Measurements from ENCODE around the gene TMEM80. TPM values are rescaled to one million over a fixed set of nuclear protein-coding genes. Genes with fewer than 3 reads are reported as not detected.

The TMEM80 gene
- total RNA-seq, 1 donor from 2014 or later: 1.3 TPM

- peaks cover 3 to 4% of the 10 kb centered on the region in 2 donors for H3K36me3 ChIP-seq
- no peaks in the 10 kb centered on the region for H3K9me3 ChIP-seq
- no peaks in the 10 kb centered on the region for H3K4me1 ChIP-seq
- intact Hi-C loops (cut with DNase I): no loop called here
- DNase-seq (ENCODE audit: low spot score in 2 of 2): no peak
- H3K27ac ChIP-seq: no peak overlapping the region
- TF ChIP-seq, protein P1, sequence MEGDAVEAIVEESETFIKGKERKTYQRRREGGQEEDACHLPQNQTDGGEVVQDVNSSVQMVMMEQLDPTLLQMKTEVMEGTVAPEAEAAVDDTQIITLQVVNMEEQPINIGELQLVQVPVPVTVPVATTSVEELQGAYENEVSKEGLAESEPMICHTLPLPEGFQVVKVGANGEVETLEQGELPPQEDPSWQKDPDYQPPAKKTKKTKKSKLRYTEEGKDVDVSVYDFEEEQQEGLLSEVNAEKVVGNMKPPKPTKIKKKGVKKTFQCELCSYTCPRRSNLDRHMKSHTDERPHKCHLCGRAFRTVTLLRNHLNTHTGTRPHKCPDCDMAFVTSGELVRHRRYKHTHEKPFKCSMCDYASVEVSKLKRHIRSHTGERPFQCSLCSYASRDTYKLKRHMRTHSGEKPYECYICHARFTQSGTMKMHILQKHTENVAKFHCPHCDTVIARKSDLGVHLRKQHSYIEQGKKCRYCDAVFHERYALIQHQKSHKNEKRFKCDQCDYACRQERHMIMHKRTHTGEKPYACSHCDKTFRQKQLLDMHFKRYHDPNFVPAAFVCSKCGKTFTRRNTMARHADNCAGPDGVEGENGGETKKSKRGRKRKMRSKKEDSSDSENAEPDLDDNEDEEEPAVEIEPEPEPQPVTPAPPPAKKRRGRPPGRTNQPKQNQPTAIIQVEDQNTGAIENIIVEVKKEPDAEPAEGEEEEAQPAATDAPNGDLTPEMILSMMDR (IDR thresholded peaks at IDR 0.05): no peak
- no peaks in the 10 kb centered on the region for H3K27me3 ChIP-seq
- no peak overlapping the region for H3K4me3 ChIP-seq
Measured at GRCh38 chr11:719214-720016, 23.8 kb downstream of the TMEM80 start.

DNA sequence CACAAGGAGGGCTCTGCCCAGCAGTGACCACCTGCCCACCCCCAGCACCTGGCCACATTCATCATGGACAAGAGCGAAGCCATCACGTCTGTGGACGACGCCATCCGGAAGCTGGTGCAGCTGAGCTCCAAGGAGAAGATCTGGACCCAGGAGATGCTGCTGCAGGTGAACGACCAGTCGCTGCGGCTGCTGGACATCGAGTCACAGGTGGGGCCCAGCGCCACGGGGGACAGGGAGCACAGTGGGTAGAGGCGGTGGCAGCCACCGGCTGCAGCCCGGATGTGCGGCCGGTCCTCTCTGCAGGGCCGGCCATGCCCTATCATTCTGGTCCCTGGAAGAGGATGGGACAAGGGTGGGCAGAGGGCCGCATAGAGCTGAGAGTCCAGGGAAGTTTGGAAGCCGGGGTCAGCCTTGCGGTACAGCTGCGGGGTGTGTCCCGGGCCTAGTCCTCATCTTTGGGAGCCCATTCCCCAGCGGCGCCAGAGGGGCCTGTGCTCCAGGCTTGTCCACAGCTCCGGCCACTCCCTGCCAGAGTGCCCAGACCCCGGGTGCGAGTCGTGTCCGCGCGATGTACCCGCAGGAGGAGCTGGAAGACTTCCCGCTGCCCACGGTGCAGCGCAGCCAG, 24.5 kb downstream of the TMEM80 start:
- intact Hi-C loops (cut with DNase I): no loop called here
- H3K36me3 ChIP-seq: peaks cover 3 to 10% of the 10 kb centered on the region in 2 donors
- H3K4me1 ChIP-seq: no peaks in the 10 kb centered on the region
- H3K9me3 ChIP-seq: no peaks in the 10 kb centered on the region
- no peak overlapping the region for H3K27ac ChIP-seq
- H3K4me3 ChIP-seq: no peak overlapping the region
- DNase-seq (ENCODE audit: low spot score in 2 of 2): no peak
- TF ChIP-seq, protein P1 (IDR thresholded peaks at IDR 0.05): no peak
- no peaks in the 10 kb centered on the region for H3K27me3 ChIP-seq

GRCh38 chr11:720642-721246, 25.1 kb downstream of the TMEM80 start:
- intact Hi-C loops (cut with DNase I): no loop called here
- Histone ChIP-seq H3K27me3 (no peaks in the 10 kb centered on the region), H3K4me3 (peak overlapping the region in 1 of 2 donors; percentile 24), H3K36me3 (peaks cover 3 to 10% of the 10 kb centered on the region in 2 donors), H3K4me1 (peaks cover 0 to 2% of the 10 kb centered on the region in 2 donors), H3K9me3 (no peaks in the 10 kb centered on the region), H3K27ac (no peak overlapping the region)
- no peak for DNase-seq (ENCODE audit: low spot score in 2 of 2)
- TF ChIP-seq, protein P1 (IDR thresholded peaks at IDR 0.05): no peak

DNA sequence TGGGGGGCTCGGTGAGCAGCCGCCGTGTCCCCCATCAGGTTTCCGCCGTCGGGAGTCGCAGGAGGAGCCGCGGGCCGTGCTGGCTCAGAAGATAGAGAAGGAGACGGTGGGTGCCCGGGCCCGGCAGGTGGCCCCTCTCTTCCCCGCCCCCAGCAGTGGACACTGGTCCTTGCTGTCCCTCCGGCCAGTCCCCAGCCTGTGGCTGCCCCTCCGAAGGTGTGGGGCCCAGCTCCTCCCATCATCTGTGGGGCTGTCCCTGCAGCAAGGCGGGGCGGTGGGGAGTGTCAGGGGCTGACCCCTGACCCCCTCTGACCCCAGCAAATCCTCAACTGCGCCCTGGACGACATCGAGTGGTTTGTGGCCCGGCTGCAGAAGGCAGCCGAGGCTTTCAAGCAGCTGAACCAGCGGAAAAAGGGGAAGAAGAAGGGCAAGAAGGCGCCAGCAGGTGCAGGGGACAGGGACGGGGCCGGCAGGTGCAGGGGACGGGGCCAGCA, 25.7 kb downstream of the TMEM80 start:
- intact Hi-C loops (cut with DNase I): no loop called here
- no peaks in the 10 kb centered on the region for H3K27me3 ChIP-seq
- DNase-seq (ENCODE audit: low spot score in 2 of 2): no peak
- H3K27ac ChIP-seq: no peak overlapping the region
- TF ChIP-seq, protein P1 (IDR thresholded peaks at IDR 0.05): no peak
- H3K36me3 ChIP-seq: peaks cover 3 to 10% of the 10 kb centered on the region in 2 donors
- H3K4me1 ChIP-seq: peaks cover 0 to 7% of the 10 kb centered on the region in 2 donors
- H3K4me3 ChIP-seq: no peak overlapping the region
- H3K9me3 ChIP-seq: no peaks in the 10 kb centered on the region

DNA sequence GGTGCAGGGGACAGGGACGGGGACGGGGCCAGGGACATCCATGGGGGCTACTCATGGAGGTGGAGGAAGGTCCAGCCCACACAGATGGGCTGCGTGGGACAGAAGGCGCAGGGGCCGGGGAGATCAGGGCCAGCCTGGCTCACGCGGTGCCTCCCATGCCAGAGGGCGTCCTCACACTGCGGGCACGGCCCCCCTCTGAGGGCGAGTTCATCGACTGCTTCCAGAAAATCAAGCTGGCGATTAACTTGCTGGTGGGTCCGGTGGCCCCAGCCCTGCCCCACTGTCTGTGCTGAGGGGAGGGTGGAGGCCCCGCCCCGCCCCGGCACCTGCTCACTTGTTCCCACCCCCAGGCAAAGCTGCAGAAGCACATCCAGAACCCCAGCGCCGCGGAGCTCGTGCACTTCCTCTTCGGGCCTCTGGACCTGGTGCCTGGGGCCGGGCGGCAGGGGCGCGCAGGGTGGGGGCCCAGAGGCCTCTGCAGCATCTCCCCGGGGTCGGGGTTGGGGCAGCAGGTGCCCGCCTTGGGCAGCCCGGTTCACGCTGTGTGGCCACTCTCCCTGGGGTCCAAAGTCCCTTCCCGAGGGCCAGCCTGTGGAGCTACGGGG, 26.2 kb downstream of the TMEM80 start:
- Histone ChIP-seq H3K27me3 (no peaks in the 10 kb centered on the region), H3K27ac (no peak overlapping the region), H3K4me3 (no peak overlapping the region), H3K36me3 (peaks cover 3 to 10% of the 10 kb centered on the region in 2 donors), H3K9me3 (no peaks in the 10 kb centered on the region), H3K4me1 (peaks cover 4 to 13% of the 10 kb centered on the region in 2 donors)
- intact Hi-C loops (cut with DNase I): no loop called here
- DNase-seq (ENCODE audit: low spot score in 2 of 2): no peak
- TF ChIP-seq, protein P1 (IDR thresholded peaks at IDR 0.05): no peak
